Upper lobe of right lung (tissue), 1 donor: ENCODE results near the gene TNNT3. TPM values are rescaled to one million over a fixed set of nuclear protein-coding genes. Genes with fewer than 3 reads are reported as not detected.

Experiments
- ATAC-seq: fragments of 200-7000 bp; cut with Tn5 transposase; one replicate; pipeline ENCODE4 v1.9.1; 2020; ENCODE audit warnings: mild to moderate bottlenecking, moderate library complexity
- DNase-seq: peaks from one replicate; pipeline ENCODE4 v3.0.0-alpha.2; 2020
- H3K27ac ChIP-seq: fragments of 200-600 bp; one replicate; pipeline ENCODE4 v1.8.0; 2022
- H3K27me3 ChIP-seq: fragments of 200-600 bp; one replicate; pipeline ENCODE4 v1.8.0; 2022; ENCODE audit warnings: mild to moderate bottlenecking
- H3K36me3 ChIP-seq: fragments of 200-600 bp; one replicate; pipeline ENCODE4 v1.8.0; 2022
- H3K4me1 ChIP-seq: fragments of 200-600 bp; one replicate; pipeline ENCODE4 v1.8.0; 2022
- H3K4me3 ChIP-seq: fragments of 200-600 bp; one replicate; pipeline ENCODE4 v1.8.0; 2022; ENCODE audit warnings: mild to moderate bottlenecking
- H3K9me3 ChIP-seq: fragments of 200-600 bp; one replicate; pipeline ENCODE4 v1.8.0; 2022
- intact Hi-C: fragments of 100-400 bp; cut with DNase I; formaldehyde crosslinking; loops from one replicate; pipeline ENCODE4 v1.11.0; 2022
- total RNA-seq: library from RNA; stranded (reverse); fragmentation: NEBNext Ultra II Directional; extraction: Animal tissue kit (Norgen Biotek cat#: 25700); gene quantifications from one replicate; pipeline ENCODE4 v1.2.1, GENCODE V29; 2021
- TF ChIP-seq, protein P1 (sequence below): fragments of 200-600 bp; IDR thresholded peaks from one replicate; pipeline ENCODE4 v1.8.0; 2022; ENCODE audit warnings: antibody characterized with exemption
- donor health status: DM: no; HTN: yes; CAD: no; lungs with severe emphysema.

TNNT3 gene
- total RNA-seq, 1 donor from 2014 or later: 0.43 TPM

DNA sequence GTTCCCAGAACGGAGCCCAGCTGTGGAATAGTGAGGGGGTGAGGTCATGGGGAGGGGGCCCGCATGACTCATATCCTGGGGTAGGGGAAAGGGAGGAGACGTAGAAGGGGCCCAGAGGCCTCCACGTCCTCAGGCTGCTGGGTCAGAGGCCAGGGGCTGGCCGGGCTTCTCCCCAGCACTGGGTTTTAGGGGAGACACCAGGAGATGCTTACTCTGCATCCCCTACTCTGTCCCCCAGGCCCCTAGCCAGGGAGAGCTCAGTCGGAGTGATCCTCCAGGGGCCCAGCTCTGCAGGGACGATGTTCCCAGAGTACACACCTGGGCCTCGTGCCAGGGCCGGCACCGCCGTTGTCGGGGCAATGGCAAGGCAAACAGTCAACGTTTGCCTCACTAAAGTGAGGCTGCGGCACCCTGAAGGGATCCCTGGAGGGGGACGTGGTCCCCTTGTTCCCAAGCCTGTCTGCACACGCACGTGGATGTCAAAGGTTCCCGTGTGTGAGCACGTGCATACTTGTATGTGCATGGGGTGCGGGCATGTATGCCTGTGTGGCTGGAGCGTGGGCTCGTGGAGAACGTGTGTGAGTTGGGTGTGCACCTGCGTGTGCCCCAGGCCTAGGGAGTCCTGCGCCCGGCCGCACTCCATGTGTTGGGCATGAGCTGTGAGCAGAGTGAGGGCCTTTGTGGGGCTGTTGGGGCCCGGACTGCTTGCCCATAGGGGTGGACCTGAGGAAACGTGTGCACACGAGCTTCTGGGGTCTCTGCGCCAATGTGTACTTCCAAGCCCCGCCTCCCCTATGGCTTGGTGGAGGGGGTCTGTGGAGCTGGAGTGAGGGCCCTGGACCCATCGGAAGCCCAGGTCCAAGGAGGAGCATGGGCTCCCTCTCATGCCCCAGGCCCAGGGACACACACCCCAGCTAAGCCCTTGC, 42.0 kb upstream of the TNNT3 start:
- TF ChIP-seq, protein P1, sequence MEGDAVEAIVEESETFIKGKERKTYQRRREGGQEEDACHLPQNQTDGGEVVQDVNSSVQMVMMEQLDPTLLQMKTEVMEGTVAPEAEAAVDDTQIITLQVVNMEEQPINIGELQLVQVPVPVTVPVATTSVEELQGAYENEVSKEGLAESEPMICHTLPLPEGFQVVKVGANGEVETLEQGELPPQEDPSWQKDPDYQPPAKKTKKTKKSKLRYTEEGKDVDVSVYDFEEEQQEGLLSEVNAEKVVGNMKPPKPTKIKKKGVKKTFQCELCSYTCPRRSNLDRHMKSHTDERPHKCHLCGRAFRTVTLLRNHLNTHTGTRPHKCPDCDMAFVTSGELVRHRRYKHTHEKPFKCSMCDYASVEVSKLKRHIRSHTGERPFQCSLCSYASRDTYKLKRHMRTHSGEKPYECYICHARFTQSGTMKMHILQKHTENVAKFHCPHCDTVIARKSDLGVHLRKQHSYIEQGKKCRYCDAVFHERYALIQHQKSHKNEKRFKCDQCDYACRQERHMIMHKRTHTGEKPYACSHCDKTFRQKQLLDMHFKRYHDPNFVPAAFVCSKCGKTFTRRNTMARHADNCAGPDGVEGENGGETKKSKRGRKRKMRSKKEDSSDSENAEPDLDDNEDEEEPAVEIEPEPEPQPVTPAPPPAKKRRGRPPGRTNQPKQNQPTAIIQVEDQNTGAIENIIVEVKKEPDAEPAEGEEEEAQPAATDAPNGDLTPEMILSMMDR: no peak
- Histone ChIP-seq H3K4me1 (peaks cover 3% of the 10 kb centered on the region), H3K27ac (no peak overlapping the region), H3K9me3 (no peaks in the 10 kb centered on the region), H3K36me3 (no peaks in the 10 kb centered on the region), H3K4me3 (no peak overlapping the region), H3K27me3 (no peaks in the 10 kb centered on the region)
- intact Hi-C loops: no loop called here
- ATAC-seq: no peak
- DNase-seq: peak; percentile 65

- Histone ChIP-seq H3K4me1 (peaks cover 5% of the 10 kb centered on the region), H3K27ac (no peak overlapping the region), H3K9me3 (no peaks in the 10 kb centered on the region), H3K4me3 (no peak overlapping the region), H3K27me3 (no peaks in the 10 kb centered on the region), H3K36me3 (no peaks in the 10 kb centered on the region)
- no peak for ATAC-seq
- intact Hi-C loops: no loop called here
- peak; percentile 32 for DNase-seq
- TF ChIP-seq, protein P1: no peak
Observed at GRCh38 chr11:1878137-1879031, 41.1 kb upstream of the TNNT3 start.

DNA sequence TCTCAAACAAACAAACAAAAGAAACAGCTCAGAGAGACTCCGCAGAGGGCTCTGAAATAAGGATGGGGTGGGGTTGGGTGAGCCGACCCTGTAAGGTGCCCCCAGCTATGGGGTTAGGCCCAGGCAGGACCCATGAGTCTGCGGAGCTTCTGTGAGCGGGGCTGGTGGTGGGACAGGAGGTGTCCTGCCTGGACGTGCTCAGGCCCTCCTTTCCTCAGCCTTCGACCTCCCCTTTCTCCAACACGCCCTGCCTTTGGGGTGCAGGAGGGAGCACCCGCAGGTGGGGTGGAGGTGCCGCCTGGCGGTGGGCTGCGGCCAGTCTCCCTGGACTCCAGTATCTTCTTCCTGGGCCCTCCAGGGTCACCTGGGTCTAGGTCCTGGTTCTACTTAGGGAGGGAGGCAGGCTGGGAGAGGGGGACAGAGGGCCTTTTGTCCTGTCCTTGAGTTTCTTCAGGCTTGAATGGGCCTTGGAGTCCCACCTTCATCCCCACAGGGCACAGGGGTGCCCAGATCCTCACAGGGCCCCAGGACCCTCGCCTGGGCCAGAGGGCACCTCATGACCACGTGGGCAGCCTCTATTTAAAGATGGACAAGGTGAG, 40.1 kb upstream of the TNNT3 start:
- TF ChIP-seq, protein P1: no peak
- H3K9me3 ChIP-seq: no peaks in the 10 kb centered on the region
- H3K27me3 ChIP-seq: no peaks in the 10 kb centered on the region
- DNase-seq (peak; percentile 60), ATAC-seq (no peak)
- H3K4me3 ChIP-seq: no peak overlapping the region
- H3K4me1 ChIP-seq: peaks cover 5% of the 10 kb centered on the region
- H3K27ac ChIP-seq: no peak overlapping the region
- H3K36me3 ChIP-seq: no peaks in the 10 kb centered on the region
- intact Hi-C loops: no loop called here

DNA sequence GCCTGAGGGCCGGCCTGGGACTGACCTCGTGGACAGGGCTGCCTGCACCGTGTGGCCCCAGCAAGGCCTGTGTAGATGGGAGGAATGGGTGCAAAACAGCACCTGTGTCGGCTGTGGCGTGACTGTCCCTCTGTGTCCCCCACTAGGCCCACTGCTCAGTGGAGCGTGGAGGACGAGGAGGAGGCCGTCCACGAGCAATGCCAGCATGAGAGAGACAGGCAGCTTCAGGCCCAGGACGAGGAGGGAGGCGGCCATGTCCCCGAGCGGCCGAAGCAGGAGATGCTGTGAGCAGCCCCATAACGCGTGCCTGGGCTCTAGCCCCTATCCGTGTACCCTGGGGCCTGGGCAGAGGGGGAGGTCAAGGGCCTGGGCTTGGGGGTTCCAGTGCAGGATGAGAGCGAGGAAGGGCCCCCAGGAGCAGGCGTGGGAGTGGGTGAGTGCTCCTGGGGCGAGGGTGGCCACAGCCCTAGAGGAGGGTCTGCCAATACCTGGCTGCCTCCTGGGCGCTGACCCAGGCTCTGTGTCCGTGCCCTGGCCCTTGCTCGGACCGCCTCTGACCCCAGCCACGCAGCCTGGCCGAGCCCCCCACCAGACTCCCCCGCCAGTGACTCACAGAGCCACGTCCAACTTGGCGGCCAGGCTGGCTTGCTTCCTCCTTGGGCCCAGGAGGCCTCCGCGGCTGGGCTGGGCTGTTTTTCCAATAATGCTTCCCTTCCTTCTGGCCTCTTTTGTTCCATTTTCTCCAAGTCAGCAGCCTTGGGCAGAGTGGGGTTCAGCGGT, 39.4 kb upstream of the TNNT3 start:
- Histone ChIP-seq H3K9me3 (no peaks in the 10 kb centered on the region), H3K27me3 (no peaks in the 10 kb centered on the region), H3K4me1 (peaks cover 5% of the 10 kb centered on the region), H3K4me3 (no peak overlapping the region), H3K36me3 (no peaks in the 10 kb centered on the region), H3K27ac (no peak overlapping the region)
- DNase-seq (peak; percentile 64), ATAC-seq (no peak)
- intact Hi-C loops: no loop called here
- TF ChIP-seq, protein P1: no peak
